HG03378 (cell line): ENCODE measurements around the gene SH3BP5.
"Not testable (repeated sequence)": the region's sequence is repeated elsewhere in the genome, so short reads cannot be mapped to it uniquely, and the experiment has no call there.

Experiments
- ATAC-seq: cut with Tn5 transposase; IDR thresholded peaks from one replicate; pipeline ENCODE4 v1.9.1; 2021; ENCODE audit warnings: mild to moderate bottlenecking, moderate library complexity; ENCODE audit not compliant: unreplicated experiment

The SH3BP5 gene, protein sequence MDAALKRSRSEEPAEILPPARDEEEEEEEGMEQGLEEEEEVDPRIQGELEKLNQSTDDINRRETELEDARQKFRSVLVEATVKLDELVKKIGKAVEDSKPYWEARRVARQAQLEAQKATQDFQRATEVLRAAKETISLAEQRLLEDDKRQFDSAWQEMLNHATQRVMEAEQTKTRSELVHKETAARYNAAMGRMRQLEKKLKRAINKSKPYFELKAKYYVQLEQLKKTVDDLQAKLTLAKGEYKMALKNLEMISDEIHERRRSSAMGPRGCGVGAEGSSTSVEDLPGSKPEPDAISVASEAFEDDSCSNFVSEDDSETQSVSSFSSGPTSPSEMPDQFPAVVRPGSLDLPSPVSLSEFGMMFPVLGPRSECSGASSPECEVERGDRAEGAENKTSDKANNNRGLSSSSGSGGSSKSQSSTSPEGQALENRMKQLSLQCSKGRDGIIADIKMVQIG

DNA sequence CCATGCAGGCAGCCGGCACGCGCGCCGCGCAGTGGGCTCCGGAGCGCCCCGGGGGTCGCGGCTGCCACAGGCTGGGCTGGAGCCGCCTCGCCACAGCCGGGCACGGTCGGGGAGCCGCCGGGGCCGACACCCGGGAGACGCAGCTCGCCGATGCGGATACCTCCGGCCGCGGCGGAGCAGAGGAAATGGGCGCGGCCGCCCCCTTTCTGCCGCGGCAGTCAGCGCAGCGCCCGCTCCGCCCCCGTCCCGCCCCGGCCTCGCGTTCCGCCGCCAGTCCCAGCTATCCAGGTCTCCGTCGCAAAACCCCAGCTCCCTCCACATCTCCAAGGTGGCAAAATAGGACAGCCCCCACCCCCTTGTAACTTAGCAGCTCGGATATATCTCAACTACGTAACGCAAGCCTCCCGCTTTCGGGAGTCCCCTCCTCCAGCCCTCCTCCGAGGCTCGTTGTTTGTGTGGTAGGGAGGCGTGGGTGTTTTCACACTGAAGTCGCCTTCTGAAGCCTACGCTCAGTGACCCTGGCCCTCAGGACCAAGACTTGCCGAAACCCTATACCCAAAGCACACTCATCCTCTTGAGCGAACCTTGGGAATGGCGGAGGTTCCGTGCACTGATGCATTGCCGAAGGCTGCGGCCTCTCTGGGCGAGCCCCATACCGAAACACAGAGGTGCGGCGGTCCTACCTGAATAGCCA lies at the start of gene SH3BP5:
Gene SH3BP5 (minus strand): TSS at position 182 of the 694 bp plus-strand sequence. CDS start 178 bp downstream, at position 4.
- no peak for ATAC-seq

DNA sequence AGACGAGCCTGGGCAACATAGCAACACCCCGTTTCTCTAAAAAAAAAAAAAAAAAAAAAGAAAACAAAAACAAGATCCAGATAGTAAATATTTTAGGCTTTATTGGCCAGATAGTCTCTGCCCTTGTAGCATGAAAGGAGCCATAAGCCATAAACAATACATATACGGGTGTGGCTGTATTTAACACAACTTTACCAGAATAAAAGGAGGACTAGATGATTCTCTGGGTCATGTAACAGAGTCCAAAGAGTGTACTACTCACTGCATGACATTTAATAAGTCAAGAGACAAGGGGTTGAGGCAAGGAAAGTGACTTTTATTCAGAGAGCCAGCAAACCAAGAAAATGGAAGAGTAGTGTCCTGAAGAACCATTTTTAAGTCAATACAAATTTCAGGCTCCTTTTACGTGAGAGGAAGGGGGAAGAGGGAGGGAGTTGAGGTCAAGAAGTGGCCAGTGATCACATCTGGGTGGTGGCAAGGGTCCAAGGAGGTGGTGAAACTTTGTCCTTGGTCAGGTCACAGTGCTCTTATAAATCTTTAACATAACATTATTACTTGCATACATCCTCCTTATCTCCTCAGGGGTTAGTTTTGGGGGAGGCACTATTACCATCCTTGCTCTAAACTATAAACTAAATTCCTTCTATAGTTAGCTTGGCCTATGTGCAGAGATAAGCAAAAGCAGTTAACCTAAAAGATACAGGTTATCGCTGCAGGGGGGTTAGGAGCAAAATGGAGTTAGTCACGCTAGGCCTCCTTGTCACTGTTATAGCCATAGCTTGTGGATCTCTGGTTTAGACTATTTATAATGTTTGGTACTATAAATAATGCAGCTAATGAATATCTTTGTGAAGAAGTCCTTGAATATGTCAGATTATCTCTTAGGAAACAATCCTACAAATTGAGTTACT lies 48.8 kb upstream of the SH3BP5 start:
- ATAC-seq: no peak

DNA sequence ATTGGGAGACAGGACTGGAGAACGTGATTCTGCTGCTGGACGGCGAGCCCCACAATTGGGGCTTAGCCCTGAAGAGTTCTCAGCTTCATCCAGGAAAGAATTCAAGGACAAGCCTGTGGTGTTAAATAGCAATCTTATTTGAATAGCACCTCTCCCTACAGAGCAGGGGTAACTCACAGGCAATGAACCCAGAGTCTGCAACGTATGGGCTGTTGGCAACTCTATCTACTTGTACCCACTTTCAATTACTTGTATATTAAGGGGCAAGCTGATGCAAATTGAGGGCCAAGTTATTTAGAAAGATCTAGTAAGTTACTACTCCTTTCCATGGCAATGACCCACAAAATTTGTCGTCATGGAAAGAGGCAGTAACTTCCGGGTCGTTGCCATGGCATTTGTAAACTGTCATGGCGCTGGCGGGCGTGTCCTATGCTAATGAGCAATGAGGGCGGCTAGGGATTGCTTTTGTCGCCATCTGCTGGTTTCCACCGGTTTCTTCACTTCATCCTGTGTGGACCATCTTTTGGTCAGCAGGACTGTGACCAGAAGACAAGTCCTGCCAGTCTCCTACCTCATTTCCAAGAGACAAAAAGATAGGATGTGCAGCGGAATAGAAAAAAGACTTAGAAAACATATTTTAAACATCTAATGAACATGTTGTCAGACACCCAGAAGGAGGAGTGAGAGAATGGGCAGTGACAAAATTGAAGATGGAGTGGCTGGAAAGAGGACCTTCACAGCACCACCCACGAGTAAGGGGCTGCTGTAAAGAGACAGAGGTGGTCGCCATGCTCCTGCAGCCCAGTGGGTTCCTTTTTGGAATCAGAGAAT lies 45.8 kb upstream of the SH3BP5 start:
- ATAC-seq: peak; percentile 88

DNA sequence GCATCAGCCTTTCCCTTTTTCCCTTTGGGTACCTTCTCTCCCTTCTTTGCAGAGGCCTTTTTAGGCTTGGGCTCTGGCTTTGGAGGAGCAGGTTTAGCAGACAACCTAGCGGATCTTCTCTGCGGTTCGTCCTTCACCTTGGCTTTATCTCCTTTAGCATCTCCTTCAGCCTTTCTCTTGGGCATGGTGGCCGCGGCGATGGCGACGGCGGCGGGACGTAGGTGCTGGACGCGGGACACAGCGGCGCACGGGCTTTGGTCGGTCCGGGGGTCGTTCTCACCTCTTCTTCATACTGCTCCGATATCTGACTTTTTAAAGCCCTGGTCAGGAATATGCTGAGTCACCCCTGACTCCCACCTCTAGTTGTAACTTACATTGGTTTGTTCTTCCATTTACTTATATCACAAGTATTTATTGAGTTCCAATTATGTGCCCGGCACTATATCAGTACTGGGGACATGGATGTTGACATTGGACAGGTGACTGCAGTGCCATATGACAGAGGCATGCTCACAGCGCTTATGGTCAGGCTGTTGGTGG lies 43.1 kb upstream of the SH3BP5 start:
- no peak for ATAC-seq

DNA sequence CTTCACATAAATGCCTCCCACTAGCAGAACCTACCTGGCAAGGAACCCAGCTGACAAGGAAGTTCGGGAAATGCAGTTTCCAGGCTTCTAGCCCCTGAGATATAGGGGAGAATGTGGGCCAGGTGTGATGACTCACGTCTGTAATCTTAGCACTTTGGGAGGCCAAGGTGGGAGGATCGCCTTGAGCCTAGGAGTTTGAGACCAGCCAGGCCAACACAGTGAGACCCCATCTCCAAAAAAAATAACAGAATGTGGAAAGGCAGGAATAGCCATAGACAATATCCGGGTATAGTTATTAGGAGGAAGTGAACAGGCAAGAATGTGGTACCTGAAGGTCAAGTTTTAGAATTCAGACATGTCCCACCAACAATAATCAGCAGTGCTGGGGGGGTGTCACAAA lies 40.5 kb upstream of the SH3BP5 start:
- no peak for ATAC-seq

DNA sequence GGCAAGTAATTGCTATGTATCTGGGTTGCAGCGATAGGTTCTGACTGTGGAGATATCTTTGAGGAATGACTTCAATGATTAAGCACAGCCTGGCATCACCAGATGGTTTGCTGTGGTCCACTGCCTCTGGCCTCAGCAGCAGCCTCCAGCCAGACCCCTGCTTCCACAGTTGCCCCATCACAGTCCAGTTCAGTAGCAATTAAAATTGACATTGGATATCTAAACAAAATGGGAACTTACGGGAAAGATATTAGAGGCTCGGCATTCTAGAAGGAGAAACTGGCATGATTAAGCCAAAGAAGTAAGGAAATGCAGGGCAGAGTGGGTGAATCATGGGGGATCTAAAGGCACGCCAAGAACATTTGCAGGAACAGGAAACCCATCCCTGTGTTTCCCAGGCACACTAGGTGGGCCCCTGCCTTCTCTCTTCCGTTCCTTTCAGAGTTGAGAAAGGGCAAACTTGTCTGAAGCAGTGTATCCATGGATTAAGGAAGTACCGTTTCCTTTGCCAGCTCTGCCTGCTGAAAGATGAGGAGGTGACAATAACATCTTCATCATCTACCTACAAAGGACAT lies 36.3 kb upstream of the SH3BP5 start:
- no peak for ATAC-seq

DNA sequence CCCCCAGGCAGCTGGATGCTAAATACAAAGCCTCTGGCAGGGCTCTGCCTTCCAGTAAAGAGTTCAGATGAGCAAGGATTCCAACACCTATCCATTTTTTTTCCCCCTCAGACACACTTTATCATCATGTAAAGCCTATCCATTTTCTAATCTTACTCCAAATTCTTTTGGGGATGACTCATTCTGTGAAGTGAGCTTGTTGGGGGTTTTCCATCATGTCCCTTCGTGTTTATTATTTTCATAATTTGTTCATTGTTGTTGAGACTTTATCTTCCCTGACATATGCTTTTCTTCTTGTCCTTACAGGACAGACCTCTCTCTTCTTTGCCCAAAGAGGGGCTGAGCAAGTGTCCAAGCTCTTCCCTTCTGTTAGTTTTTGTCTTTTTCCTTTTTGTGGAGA lies 34.7 kb upstream of the SH3BP5 start:
- ATAC-seq: no peak

DNA sequence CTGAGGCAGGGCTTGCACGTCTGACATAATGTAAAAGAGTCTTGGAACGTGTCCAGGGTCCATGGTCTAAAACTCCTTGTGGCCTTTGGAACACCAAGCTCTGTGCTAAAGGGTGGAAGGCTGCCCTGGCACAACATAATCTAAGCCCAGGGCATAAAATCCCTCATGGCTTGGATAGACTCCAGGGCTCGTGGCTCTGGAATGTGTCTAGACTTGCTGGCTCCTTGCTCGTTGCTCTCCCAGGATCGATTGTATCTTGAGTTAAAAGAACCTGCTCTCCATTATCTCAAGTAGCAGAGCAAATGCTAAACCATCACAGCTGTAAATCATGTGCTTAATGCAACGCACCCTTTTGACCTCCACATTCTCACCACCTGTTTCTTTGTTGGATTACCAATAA lies 31.7 kb upstream of the SH3BP5 start:
- not testable (repeated sequence) for ATAC-seq

DNA sequence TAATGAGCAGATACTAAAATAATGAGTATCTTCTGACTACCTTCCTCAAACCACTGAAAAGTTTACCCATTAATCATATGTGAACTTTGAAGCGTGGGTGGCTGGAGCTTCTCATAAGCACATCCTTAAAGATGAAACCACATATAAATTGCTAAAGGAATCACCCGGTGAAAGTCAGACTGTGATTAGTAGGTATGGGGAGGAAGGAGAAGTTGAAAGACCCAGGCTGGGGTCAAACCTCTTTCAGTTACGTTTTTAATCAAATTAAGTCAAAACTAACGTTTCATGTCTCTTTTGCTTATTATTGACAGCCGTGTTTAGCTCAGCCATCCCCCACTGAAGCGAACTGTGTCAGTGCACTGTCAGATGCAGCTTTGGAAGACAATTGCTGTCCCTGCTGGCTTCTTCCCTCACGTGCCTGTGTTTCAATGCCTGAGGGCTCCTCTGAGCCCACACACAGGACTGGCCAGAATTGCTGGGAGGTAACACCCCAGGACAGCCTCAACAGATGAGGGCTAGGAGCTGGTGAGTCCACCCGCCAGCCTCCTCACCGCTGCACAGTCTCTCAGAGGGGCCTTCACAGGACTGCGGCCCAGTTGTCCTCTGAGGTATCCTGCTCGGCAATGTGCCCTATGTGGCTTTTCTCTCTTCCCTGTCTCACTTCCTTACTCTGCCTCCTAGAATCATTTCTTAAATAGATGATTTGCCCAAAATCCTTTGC lies 29.3 kb upstream of the SH3BP5 start:
- ATAC-seq: peak; percentile 78

DNA sequence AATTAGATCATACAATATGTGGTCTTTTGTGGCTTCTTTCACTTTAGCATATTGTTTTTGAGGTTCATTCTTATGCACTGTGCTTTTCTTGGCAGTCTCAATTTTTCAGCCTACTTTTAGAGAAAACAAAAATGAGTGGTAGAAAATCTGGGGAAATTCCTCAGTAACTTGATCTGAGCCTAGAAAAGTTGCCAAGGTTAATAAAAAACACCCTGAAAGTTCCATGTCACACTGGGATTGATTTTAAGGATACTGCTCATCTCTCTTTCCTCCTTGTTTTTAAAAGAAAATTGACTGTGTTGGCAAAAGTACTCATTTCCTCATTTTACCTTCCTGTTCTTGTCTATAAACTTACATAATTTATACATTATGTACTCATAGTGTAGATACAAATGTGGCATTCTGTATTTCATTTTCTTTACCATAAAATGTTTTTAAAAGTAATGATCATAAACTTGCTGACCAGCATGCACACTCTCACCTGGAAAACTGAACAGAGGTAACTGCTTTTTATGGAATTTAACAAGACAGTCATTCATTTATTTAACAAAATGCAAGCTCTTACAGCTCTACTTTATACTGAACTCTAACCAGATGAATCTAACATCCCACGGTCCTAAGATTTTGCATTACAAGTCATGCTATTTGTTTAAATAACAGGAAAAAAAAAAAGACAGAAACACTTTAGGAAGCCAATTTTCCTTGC lies 28.6 kb upstream of the SH3BP5 start:
- peak; percentile 6 for ATAC-seq

DNA sequence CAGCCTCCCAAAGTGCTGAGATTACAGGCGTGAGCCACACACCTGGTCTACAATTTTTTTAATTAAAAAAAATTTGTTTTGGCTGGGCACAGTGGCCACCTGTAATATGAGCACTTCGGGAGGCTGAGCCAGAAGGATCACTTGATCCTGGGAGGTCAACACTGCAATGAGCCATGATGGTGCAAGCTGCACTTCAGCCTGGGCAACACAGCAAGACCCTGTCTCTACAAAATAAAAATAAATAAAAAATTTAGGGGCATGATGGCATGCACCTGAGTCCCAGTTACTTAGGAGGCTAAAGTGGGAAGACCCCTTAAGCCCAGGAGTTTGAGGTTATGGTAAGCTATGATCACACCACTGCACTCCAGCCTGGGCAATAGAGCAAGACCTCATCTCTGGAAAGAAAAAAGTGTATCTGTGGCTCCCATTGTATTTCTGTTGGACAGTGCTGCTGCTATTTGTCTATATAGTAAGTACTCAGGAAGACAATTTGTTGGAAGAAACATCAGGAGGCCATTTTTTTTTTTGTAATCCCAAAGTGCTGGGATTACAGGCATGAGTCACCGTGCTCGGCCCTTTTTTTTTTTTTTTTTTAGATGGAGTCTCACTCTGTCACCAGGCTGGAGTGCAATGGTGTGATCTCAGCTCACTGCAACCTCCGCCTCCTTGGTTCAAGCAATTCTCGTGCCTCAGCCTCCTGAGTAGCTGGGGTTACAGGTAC lies 27.5 kb upstream of the SH3BP5 start:
- no peak for ATAC-seq

DNA sequence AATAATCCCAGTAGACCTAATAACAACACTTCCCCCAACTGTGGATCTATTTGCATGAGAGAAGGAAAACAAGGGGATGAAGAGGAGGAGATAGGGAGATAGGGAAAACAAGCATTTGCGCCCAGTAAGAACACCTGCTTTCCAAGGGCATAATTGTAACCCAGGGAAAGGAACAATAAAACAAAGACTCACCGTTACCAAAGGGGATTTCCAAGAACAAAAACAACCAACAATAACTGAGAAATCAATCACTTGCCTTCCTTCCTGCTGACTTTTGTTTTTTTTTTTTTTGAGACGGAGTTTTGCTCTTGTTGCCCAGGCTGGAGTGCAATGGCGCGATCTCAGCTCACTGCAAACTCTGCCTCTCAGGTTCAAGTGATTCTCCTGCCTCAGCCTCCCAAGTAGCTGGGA lies 24.3 kb upstream of the SH3BP5 start:
- not testable (repeated sequence) for ATAC-seq

DNA sequence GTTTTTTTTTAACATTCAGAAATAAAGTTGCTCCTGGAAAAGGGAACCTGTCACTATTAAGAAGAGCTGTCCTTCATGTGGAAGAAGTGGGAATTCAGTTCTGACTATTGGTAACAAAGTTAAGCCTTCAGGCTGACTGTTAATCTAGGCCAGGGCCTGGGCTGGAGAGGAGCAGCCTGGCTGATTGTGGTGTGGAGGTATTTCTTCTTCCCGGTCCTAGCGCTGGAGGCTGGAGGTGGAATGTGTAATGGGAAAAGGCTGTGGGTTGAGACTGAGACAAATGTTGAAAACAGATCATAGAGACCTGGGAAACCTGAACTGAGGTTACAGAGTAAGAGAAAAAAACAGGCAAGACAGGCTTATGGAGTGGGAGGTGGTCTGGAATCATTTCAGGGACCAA lies 23.8 kb upstream of the SH3BP5 start:
- ATAC-seq: no peak

DNA sequence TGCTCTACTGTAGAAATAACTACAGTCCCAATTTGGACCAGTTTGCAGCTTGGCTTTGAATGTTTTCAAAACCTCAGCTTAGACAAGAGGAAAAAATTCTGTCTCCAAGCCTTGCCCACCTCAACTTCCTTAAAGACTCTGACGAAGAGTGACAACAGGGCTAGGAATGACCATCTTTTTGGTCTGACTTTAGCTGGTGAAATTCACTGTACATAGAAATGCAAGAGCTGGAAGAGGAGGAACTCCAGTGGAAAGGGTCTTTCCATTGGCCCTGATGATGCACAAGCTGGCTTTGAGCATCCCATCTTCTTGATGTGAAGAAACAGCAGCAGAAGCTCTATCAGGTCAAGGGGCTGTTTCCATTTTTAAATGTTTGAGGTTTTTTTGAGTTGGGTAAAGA lies 22.7 kb upstream of the SH3BP5 start:
- ATAC-seq: no peak

DNA sequence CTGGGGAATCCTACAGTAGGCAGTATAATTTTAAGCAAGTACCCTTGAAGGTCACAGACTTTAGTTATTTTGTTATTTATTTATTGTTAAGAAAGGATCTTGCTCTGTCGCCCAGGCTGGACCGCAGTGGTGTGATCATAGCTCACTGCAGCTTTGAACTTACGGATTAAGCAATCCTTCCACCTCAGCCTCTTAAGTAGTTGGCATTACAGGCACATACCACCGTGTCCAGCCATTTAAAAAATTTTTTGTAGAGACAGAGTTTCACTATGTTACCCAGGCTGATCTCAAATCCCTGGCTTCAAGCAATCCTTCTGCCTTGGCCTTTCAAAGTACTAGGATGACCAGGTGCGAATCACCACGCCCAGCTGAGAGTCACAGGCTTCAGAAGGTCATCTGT lies 22.1 kb upstream of the SH3BP5 start:
- no peak for ATAC-seq

DNA sequence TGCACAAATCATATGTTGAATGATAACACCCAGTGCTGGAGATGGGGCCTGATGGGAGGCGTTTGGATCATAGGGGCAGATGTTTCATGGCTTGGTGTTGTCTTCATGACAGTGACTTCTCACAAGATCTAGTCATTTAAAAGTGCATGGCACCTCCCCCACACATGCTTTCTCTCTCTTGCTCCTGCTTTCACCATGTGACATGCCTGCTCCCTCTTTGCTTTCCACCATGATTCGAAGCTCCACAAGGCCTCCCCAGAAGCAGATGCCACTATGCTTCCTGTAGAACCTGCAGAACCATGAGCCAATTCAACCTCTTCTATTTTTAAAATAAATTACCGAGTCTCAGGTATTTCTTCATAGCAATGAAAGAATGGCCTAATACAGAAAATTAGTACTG lies 17.8 kb upstream of the SH3BP5 start:
- no peak for ATAC-seq

DNA sequence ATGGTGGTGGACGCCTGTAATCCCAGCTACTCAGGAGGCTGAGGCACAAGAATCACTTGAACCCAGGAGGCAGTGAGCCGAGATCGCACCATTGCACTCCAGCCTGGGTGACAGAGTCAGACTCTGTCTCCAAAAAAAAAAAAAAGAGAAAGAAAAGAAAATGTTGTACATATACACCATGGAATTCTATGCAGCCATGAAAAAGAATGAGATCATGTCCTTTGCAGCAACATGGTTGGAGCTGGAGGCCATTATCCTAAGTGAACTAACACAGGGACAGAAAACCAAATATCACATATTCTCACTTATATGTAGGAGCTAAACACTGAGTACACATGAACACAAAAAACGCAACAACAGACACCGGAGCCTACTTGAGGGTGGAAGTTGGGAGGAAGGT lies 17.1 kb upstream of the SH3BP5 start:
- ATAC-seq: not testable (repeated sequence)

DNA sequence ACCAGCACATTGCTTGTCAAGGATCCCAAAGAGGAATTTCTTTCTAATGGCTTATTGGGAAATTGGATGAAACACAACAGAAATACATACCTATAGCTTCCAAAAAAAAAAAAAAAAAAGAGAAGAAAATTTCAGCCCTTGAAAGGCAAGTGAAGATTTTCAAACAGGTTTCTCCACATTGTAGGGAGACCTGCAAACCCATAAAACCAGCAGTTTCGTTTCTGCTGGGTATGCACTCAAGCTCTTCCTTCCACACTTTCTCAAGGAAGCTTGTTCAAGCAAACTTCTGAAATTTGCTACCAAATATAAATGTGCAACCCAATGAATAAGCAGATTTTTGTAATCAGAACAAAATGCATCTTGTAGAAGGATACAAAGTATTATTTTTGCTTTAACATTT lies 15.9 kb upstream of the SH3BP5 start:
- ATAC-seq: no peak
